Measurements from ENCODE around the gene AP2A1. TPM values are rescaled to one million over a fixed set of nuclear protein-coding genes. Genes with fewer than 3 reads are reported as not detected.

AP2A1 gene
- total RNA-seq, 1 donor from 2014 or later: 168 TPM

GRCh38 chr19:49792829-49793560 lies 26.2 kb downstream of the AP2A1 start:
- TF ChIP-seq CTCF (IDR thresholded peaks at IDR 0.05; ENCODE audit: insufficient read depth, low read depth, low read length) (no peak), EZH2 (IDR thresholded peaks at IDR 0.05; ENCODE audit: insufficient read depth, low read length) (no peak)
- H4K20me1 ChIP-seq (ENCODE audit: insufficient read depth, low read length): peaks cover 35% of the 10 kb centered on the region
- no peak overlapping the region for H3K9ac ChIP-seq (ENCODE audit: low read length)
- no peak overlapping the region for H3K27ac ChIP-seq (ENCODE audit: low read depth, low read length)
- H3K9me3 Mint-ChIP-seq (ENCODE audit: unreplicated experiment): no peaks in the 10 kb centered on the region
- DNase-seq (ENCODE audit: low read depth) (no peak), FAIRE-seq (no peak)
- no peaks in the 10 kb centered on the region for H3K9me3 ChIP-seq (ENCODE audit: insufficient read depth, low read depth, low read length)
- H3K27me3 Mint-ChIP-seq (ENCODE audit: low read depth, unreplicated experiment): no peaks in the 10 kb centered on the region
- H2AFZ ChIP-seq (ENCODE audit: low read depth, low read length): no peak overlapping the region
- H3K4me3 ChIP-seq (ENCODE audit: insufficient read depth, low read depth, low read length): no peak overlapping the region
- H3K27me3 ChIP-seq (ENCODE audit: insufficient read depth, low read length): no peaks in the 10 kb centered on the region
- H3K79me2 ChIP-seq (ENCODE audit: insufficient read depth, low read length): peaks cover 24% of the 10 kb centered on the region
- peaks cover 23% of the 10 kb centered on the region for H3K36me3 ChIP-seq (ENCODE audit: insufficient read depth, low read length)
- H3K4me1 ChIP-seq (ENCODE audit: insufficient read depth, low read length): peaks cover 4% of the 10 kb centered on the region
- H3K4me3 Mint-ChIP-seq (ENCODE audit: unreplicated experiment): no peak overlapping the region
- H3K4me1 Mint-ChIP-seq (ENCODE audit: low read depth, unreplicated experiment): no peaks in the 10 kb centered on the region
- peaks cover 33% of the 10 kb centered on the region for H3K36me3 Mint-ChIP-seq (ENCODE audit: low read depth, unreplicated experiment)
- H3K27ac Mint-ChIP-seq (ENCODE audit: unreplicated experiment): no peak overlapping the region
- no peak overlapping the region for H3K4me2 ChIP-seq (ENCODE audit: low read length)

- Histone ChIP-seq H3K4me2 (ENCODE audit: low read length) (no peak overlapping the region), H3K9me3 (ENCODE audit: insufficient read depth, low read depth, low read length) (no peaks in the 10 kb centered on the region), H3K27me3 (ENCODE audit: insufficient read depth, low read length) (no peaks in the 10 kb centered on the region), H4K20me1 (ENCODE audit: insufficient read depth, low read length) (peaks cover 30% of the 10 kb centered on the region), H3K4me3 (ENCODE audit: insufficient read depth, low read depth, low read length) (no peak overlapping the region), H3K79me2 (ENCODE audit: insufficient read depth, low read length) (peaks cover 19% of the 10 kb centered on the region), H2AFZ (ENCODE audit: low read depth, low read length) (no peak overlapping the region), H3K9ac (ENCODE audit: low read length) (no peak overlapping the region), H3K27ac (ENCODE audit: low read depth, low read length) (no peak overlapping the region), H3K4me1 (ENCODE audit: insufficient read depth, low read length) (peaks cover 4% of the 10 kb centered on the region), H3K36me3 (ENCODE audit: insufficient read depth, low read length) (peaks cover 24% of the 10 kb centered on the region)
- no peak overlapping the region for H3K27ac Mint-ChIP-seq (ENCODE audit: unreplicated experiment)
- no peaks in the 10 kb centered on the region for H3K4me1 Mint-ChIP-seq (ENCODE audit: low read depth, unreplicated experiment)
- TF ChIP-seq CTCF (IDR thresholded peaks at IDR 0.05; ENCODE audit: insufficient read depth, low read depth, low read length): no peak
- H3K4me3 Mint-ChIP-seq (ENCODE audit: unreplicated experiment): no peak overlapping the region
- peaks cover 30% of the 10 kb centered on the region for H3K36me3 Mint-ChIP-seq (ENCODE audit: low read depth, unreplicated experiment)
- no peak for DNase-seq (ENCODE audit: low read depth)
- no peaks in the 10 kb centered on the region for H3K27me3 Mint-ChIP-seq (ENCODE audit: low read depth, unreplicated experiment)
- H3K9me3 Mint-ChIP-seq (ENCODE audit: unreplicated experiment): no peaks in the 10 kb centered on the region
- no peak for FAIRE-seq
Measured at GRCh38 chr19:49793561-49793840, 26.7 kb downstream of the AP2A1 start.

- Histone ChIP-seq H3K4me3 (ENCODE audit: insufficient read depth, low read depth, low read length) (no peak overlapping the region), H3K79me2 (ENCODE audit: insufficient read depth, low read length) (peaks cover 5% of the 10 kb centered on the region), H3K9me3 (ENCODE audit: insufficient read depth, low read depth, low read length) (no peaks in the 10 kb centered on the region), H3K9ac (ENCODE audit: low read length) (no peak overlapping the region), H3K4me2 (ENCODE audit: low read length) (no peak overlapping the region), H2AFZ (ENCODE audit: low read depth, low read length) (no peak overlapping the region), H3K36me3 (ENCODE audit: insufficient read depth, low read length) (peaks cover 23% of the 10 kb centered on the region), H3K4me1 (ENCODE audit: insufficient read depth, low read length) (peaks cover 4% of the 10 kb centered on the region), H4K20me1 (ENCODE audit: insufficient read depth, low read length) (peaks cover 11% of the 10 kb centered on the region), H3K27me3 (ENCODE audit: insufficient read depth, low read length) (no peaks in the 10 kb centered on the region), H3K27ac (ENCODE audit: low read depth, low read length) (no peak overlapping the region)
- Mint-ChIP-seq H3K27ac (ENCODE audit: unreplicated experiment) (no peak overlapping the region), H3K4me3 (ENCODE audit: unreplicated experiment) (no peak overlapping the region), H3K27me3 (ENCODE audit: low read depth, unreplicated experiment) (no peaks in the 10 kb centered on the region), H3K4me1 (ENCODE audit: low read depth, unreplicated experiment) (no peaks in the 10 kb centered on the region), H3K9me3 (ENCODE audit: unreplicated experiment) (no peaks in the 10 kb centered on the region), H3K36me3 (ENCODE audit: low read depth, unreplicated experiment) (peaks cover 34% of the 10 kb centered on the region)
- TF ChIP-seq EZH2 (IDR thresholded peaks at IDR 0.05; ENCODE audit: insufficient read depth, low read length) (no peak), CTCF (IDR thresholded peaks at IDR 0.05; ENCODE audit: insufficient read depth, low read depth, low read length) (no peak)
- DNase-seq (ENCODE audit: low read depth) (no peak), FAIRE-seq (no peak)
Measured at GRCh38 chr19:49795615-49796014, 28.8 kb downstream of the AP2A1 start.

Measured in astrocyte (in vitro differentiated cells and primary cell).